ENCODE results near the gene ARPC3.
"Not testable (repeated sequence)": the region's sequence is repeated elsewhere in the genome, so short reads cannot be mapped to it uniquely, and the experiment has no call there.

The ARPC3 gene

GRCh38 chr12:110410086-110410485 lies 40.1 kb downstream of the ARPC3 start:
- not testable (repeated sequence) for DNase-seq

- not testable (repeated sequence) for DNase-seq
Observed at GRCh38 chr12:110405126-110405662, 44.9 kb downstream of the ARPC3 start.

DNA sequence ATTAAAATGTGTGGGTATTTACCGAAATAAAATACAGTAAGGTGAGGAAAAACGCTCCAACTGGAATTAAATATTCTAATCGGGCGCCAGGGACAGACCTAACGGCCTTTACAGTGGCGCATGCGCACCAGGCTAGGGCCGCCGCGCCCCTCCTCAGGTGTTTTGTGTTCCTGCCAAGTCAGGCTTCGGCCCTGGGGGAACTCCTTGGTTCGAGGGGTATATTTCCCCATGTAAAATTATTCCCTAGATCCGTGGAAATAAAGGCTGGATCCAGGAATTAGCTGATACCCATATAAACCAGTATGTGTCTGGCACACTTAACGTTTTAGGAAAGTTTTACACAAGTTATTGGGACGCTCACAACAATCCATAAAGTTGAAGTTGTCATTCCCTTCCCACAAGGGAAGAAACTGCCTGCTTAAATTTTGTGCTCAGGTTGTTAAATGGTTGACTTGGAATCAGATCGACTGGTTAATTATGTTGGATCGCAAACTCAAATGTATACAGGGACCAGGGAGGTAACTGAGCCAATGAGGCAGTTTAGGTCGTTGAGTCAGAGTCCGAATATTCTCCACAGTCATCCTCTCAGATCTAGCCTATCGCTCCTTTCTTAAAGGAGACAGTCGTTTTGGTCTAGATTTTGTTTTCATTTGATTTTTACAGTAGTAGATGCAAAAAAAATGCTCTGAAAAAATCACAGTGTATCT lies 46.0 kb downstream of the ARPC3 start:
- DNase-seq, result peak; percentile 88

DNA sequence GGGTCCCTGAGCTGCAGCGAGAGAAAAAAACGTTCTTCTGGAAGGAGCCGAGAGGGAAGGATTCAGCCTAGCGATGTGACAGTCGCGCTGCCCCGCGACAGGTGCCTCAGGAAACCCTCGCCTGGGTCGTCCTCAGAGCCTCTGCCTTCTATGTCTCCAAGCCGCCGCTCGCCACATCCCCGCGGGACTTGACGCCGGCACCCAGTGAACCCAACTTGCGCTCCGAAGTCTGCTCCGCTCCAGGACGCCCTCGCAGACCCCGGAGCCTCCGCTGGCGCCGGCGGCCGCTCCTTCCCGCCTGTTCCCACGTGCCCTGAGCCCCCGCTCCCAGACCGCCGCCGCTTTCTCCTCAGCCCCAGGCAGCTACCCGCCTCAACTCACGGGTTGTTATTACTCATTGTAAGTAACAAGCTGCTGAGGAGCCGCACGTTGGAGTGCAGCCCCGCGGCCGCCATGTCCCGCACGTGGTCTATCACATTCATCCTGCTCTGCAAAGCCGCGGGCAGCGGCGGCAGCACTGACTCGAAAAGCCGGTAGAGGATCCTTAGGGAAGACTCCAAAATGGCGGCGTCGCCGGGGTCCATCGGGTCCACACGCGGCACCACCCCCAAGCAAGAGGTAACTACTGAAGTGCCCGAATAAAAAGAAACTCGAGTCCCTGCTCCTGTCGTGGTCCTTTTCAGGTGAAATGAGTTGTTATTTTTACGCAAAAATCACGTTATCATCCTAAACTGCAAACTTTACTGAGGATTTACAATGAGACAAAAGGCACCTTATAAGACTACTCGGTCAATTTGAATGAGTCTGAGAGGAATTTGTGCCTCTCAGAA lies 46.8 kb downstream of the ARPC3 start, which contains the start of gene ANAPC7:
Gene ANAPC7, minus strand, starts transcription at position 563 of the 830 bp plus-strand sequence. Its CDS starts 81 bp downstream, at position 482.
- DNase-seq, result peak; percentile 91
